Measurements from ENCODE around the gene DTX4.

DTX4 gene

DNA sequence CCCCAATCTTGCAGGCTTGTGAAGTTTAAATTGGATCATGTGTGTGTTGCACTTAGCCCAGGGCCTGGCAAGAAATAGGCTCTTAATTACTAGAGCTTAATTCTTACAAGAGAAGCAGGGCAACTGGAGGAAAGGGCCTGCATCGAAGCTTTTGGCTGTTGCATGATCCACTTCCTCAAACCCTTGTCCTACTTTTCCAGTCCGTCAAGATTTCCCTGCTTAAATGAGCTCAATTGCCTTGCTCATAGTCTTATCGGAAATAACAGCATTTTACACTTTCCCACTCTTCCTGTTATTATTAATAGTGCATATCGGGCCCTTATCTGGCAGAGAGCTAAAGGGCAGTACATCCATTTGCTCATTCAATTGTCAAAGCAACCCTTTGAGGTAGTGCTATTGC, 18.1 kb downstream of the DTX4 start:
- no peaks in the 10 kb centered on the region for H3K9me3 Mint-ChIP-seq
- H3K27ac Mint-ChIP-seq = no peak overlapping the region
- CTCF ChIA-PET = interaction anchor here (0.8 to 1.3 kb wide), 3 partner anchors 12 to 19 kb away, joined by 3 to 5 read pairs (median 3); partner anchors contain the start of gene DTX4
- H3K27me3 Mint-ChIP-seq = peaks cover 17% of the 10 kb centered on the region
- no peaks in the 10 kb centered on the region for H3K36me3 Mint-ChIP-seq
- H3K4me3 Mint-ChIP-seq = no peak overlapping the region
- no peaks in the 10 kb centered on the region for H3K4me1 Mint-ChIP-seq
- no peak for DNase-seq

- no peak overlapping the region for H3K4me3 Mint-ChIP-seq
- no peaks in the 10 kb centered on the region for H3K36me3 Mint-ChIP-seq
- DNase-seq = no peak
- H3K9me3 Mint-ChIP-seq = no peaks in the 10 kb centered on the region
- CTCF ChIA-PET = no interaction called here
- H3K27me3 Mint-ChIP-seq = peaks cover 12% of the 10 kb centered on the region
- H3K4me1 Mint-ChIP-seq = no peaks in the 10 kb centered on the region
- no peak overlapping the region for H3K27ac Mint-ChIP-seq
Measured at GRCh38 chr11:59191095-59191494, 19.2 kb downstream of the DTX4 start.

DNA sequence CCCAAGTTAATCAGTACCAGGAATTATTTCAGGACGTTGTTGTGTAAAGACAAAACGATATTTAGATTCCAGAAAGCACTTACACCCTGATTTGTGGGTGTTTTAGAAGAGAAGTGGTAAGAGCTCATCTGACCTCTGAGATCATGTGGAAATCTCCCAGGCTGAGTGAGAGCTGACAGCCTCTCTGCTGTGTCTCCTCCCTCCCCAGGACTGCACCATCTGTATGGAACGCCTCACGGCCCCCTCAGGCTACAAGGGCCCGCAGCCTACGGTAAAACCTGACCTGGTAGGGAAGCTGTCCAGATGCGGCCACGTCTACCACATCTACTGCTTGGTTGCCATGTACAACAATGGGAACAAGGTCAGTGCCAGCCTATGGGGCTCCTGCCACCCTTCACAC, 20.0 kb downstream of the DTX4 start:
- Mint-ChIP-seq H3K4me3 (no peak overlapping the region), H3K36me3 (no peaks in the 10 kb centered on the region), H3K27ac (no peak overlapping the region), H3K9me3 (no peaks in the 10 kb centered on the region), H3K27me3 (peaks cover 8% of the 10 kb centered on the region), H3K4me1 (no peaks in the 10 kb centered on the region)
- no peak for DNase-seq
- CTCF ChIA-PET = interaction anchor here (0.5 to 2.3 kb wide), 4 partner anchors 8 to 615 kb away, joined by 3 to 6 read pairs (median 3); no protein-coding TSS in a partner anchor

DNA sequence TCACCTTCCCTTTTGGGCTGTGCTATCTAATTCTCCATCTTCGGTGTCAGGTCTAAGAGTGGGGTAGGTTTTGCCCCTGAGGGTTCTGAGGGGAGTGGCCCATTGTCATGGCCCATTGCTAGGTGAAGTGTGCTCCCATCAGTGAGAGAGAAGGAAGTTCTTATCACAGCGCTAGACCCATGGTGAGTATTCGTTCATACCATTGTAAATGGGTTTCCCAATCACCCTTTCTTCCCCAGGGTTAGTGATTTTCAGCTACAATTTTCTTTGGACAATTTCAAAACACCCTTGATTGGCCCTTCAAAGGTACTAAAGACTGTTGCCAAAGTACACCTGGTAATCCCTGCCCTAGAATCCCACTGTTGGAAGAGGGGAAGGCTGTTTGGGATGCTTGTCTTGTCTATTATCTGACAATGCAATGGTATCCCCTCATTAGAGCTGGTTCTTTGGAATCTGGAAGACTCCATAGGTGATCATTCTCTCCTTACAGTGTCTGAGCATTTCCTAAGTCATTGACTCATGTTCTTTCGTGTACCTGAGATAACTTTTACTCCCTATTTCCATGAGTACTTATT, 20.6 kb downstream of the DTX4 start:
- CTCF ChIA-PET = interaction anchor here (1.0 to 2.3 kb wide), 3 partner anchors 9 to 38 kb away, joined by 3 to 6 read pairs (median 3); no protein-coding TSS in a partner anchor
- H3K4me3 Mint-ChIP-seq = no peak overlapping the region

DNA sequence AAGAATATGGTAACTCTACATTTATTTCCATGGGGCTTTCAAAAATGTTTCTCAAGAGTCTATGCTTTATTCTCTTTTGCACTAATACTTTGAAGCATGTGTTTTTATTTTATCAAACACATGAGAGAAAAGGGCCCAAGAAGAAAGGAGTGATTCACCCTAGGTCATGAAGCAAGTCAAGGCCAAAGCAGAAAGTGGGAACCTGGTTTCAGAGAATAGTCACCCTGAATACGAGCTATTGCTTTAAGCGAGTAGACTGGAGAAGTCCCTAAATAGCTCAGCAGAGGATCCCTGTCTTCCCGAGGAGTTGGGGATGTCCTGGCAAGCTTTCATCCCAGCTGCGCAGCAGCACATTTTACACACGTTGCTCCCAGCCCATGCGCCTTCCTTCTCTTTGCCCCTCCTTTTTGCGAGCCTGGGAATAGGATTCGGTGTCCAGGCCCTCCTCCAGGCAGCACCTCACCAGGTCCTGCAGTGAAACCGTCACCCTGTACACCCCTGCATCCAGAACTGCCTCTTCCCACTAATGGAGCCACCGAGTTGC, 21.7 kb downstream of the DTX4 start:
- Mint-ChIP-seq H3K27ac (no peak overlapping the region), H3K4me3 (no peak overlapping the region), H3K36me3 (no peaks in the 10 kb centered on the region)

More for the DNA sequence above, 20.6 kb downstream of the DTX4 start:
- no peak overlapping the region for H3K27ac Mint-ChIP-seq
- peaks cover 6% of the 10 kb centered on the region for H3K27me3 Mint-ChIP-seq
- H3K9me3 Mint-ChIP-seq = no peaks in the 10 kb centered on the region
- DNase-seq = no peak
- H3K4me1 Mint-ChIP-seq = no peaks in the 10 kb centered on the region
- no peaks in the 10 kb centered on the region for H3K36me3 Mint-ChIP-seq

DNA sequence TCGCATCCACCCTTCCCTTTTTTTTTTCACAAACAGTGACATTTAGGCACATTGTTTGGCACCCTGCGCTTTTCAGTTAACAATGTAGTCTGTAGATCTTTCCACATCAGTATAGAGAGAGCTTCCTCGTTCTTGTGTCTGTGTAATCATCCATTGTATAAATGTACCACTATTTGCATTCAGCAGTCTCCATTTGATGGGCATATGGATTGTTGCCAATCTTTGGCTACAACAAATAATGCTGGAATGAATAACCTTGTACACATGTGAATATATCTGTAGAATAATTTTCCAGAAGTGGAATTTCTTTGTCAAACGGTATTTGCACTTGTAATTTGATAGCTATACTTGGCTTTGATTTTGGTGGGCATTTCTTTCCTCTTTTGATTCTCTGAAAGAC, 23.7 kb downstream of the DTX4 start:
- H3K27me3 Mint-ChIP-seq = peaks cover 8% of the 10 kb centered on the region

More for the DNA sequence above, 21.7 kb downstream of the DTX4 start:
- CTCF ChIA-PET = interaction anchor here (1.0 to 2.3 kb wide), 5 partner anchors 7 to 22 kb away, joined by 3 to 6 read pairs (median 4); partner anchors contain the start of gene DTX4
- H3K27me3 Mint-ChIP-seq = peaks cover 8% of the 10 kb centered on the region
- no peaks in the 10 kb centered on the region for H3K9me3 Mint-ChIP-seq
- no peaks in the 10 kb centered on the region for H3K4me1 Mint-ChIP-seq
- DNase-seq = no peak

GRCh38 chr11:59196777-59197176, 24.8 kb downstream of the DTX4 start:
- no peak overlapping the region for H3K27ac Mint-ChIP-seq
- no peaks in the 10 kb centered on the region for H3K9me3 Mint-ChIP-seq
- CTCF ChIA-PET = no interaction called here
- no peak overlapping the region for H3K4me3 Mint-ChIP-seq
- no peaks in the 10 kb centered on the region for H3K4me1 Mint-ChIP-seq
- H3K27me3 Mint-ChIP-seq = peaks cover 9% of the 10 kb centered on the region
- H3K36me3 Mint-ChIP-seq = no peaks in the 10 kb centered on the region
- no peak for DNase-seq

More for the DNA sequence above, 23.7 kb downstream of the DTX4 start:
- no peak for DNase-seq
- Mint-ChIP-seq H3K36me3 (no peaks in the 10 kb centered on the region), H3K4me3 (no peak overlapping the region), H3K27ac (no peak overlapping the region), H3K9me3 (no peaks in the 10 kb centered on the region), H3K4me1 (no peaks in the 10 kb centered on the region)
- CTCF ChIA-PET = interaction anchor here (1.2 kb wide), 1 partner anchor 8 kb away, joined by 3 read pairs; no protein-coding TSS in a partner anchor

GRCh38 chr11:59197991-59198390, 26.1 kb downstream of the DTX4 start:
- Mint-ChIP-seq H3K4me3 (no peak overlapping the region), H3K4me1 (no peaks in the 10 kb centered on the region), H3K9me3 (no peaks in the 10 kb centered on the region), H3K27ac (no peak overlapping the region), H3K27me3 (peaks cover 9% of the 10 kb centered on the region), H3K36me3 (no peaks in the 10 kb centered on the region)
- no peak for DNase-seq
- CTCF ChIA-PET = interaction anchor here (2.0 to 2.6 kb wide), 2 partner anchors 12 to 26 kb away, joined by 9 read pairs; partner anchors contain the start of gene DTX4

DNA sequence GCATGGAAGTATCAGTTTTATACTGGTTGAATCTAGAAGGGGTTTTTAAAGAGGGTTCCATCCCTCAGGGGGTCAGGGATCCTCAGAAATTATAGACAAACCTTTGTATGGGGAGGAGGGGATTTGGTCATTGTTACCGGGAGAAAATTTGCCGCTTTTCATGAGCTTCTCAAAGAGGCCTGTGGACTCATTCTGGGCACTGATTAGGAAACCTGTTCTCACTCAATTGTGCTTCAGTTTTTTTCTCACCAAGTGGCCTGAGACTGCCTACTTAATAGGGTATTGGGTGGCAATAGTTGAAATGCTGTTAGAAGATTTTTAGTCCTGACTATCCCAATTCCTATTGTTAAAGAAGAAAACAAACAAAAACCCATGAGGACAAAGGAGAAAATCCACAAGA, 26.8 kb downstream of the DTX4 start:
- CTCF ChIA-PET = interaction anchor here (2.0 to 2.6 kb wide), 2 partner anchors 13 to 27 kb away, joined by 9 read pairs; partner anchors contain the start of gene DTX4
- Mint-ChIP-seq H3K36me3 (no peaks in the 10 kb centered on the region), H3K4me3 (no peak overlapping the region), H3K27ac (no peak overlapping the region), H3K4me1 (no peaks in the 10 kb centered on the region), H3K9me3 (no peaks in the 10 kb centered on the region), H3K27me3 (peaks cover 9% of the 10 kb centered on the region)
- no peak for DNase-seq

DNA sequence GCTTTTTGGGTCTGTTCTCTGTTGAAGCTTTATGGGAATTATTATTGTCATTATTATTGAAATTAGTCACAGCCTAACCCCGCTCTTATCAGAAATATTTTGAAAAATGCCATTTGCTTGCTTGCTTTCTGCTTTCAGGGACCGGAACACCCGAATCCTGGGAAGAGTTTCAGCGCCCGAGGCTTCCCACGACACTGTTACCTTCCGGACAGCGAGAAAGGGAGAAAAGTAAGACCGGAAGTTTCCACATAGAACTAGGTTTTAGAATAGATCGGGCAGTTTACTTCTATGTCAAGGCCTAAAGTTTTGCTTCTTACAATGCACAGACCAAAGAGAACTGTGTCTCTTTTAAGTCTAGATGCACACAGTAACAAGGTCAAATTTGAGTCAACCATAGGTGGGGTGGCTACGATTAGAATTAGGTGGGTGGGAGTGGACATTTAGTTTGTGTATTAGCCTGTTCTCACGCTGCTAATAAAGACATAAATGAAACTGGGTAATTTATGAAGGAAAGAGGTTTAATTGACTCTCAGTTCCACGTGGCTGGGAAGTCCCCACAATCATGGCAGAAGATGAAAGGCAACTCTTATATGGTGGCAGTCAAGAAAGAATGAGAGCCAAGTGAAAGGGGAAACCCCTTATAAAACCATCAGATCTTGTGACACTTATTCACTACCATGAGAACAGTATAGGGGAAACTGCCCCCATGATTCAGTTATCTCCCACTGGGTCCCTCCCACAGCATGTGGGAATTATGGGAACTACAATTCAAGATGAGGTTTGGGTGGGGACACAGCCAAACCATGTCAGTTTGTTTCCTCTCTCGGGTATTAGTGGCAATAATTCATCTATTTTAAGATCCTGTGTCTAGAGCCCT, 27.9 kb downstream of the DTX4 start:
- Mint-ChIP-seq H3K27me3 (peaks cover 12% of the 10 kb centered on the region), H3K4me3 (no peak overlapping the region), H3K27ac (no peak overlapping the region), H3K36me3 (no peaks in the 10 kb centered on the region), H3K4me1 (no peaks in the 10 kb centered on the region), H3K9me3 (no peaks in the 10 kb centered on the region)
- CTCF ChIA-PET = interaction anchor here (2.0 to 2.6 kb wide), 2 partner anchors 14 to 28 kb away, joined by 9 read pairs; partner anchors contain the start of gene DTX4
- no peak for DNase-seq

- no peak overlapping the region for H3K27ac Mint-ChIP-seq
Measured at GRCh38 chr11:59200423-59200746, 28.5 kb downstream of the DTX4 start.

GRCh38 chr11:59201353-59201752, 29.4 kb downstream of the DTX4 start:
- H3K4me1 Mint-ChIP-seq = no peaks in the 10 kb centered on the region
- no peaks in the 10 kb centered on the region for H3K36me3 Mint-ChIP-seq
- H3K27me3 Mint-ChIP-seq = peaks cover 22% of the 10 kb centered on the region
- no peaks in the 10 kb centered on the region for H3K9me3 Mint-ChIP-seq
- CTCF ChIA-PET = interaction anchor here (0.7 to 3.7 kb wide), 3 partner anchors 11 to 84 kb away, joined by 3 to 16 read pairs (median 3); no protein-coding TSS in a partner anchor
- no peak overlapping the region for H3K27ac Mint-ChIP-seq
- H3K4me3 Mint-ChIP-seq = no peak overlapping the region
- DNase-seq = no peak

More at GRCh38 chr11:59200423-59200746, 28.5 kb downstream of the DTX4 start:
- no peaks in the 10 kb centered on the region for H3K9me3 Mint-ChIP-seq
- H3K4me1 Mint-ChIP-seq = no peaks in the 10 kb centered on the region
- no peaks in the 10 kb centered on the region for H3K36me3 Mint-ChIP-seq
- H3K4me3 Mint-ChIP-seq = no peak overlapping the region
- CTCF ChIA-PET = no interaction called here
- H3K27me3 Mint-ChIP-seq = peaks cover 18% of the 10 kb centered on the region
- no peak for DNase-seq

DNA sequence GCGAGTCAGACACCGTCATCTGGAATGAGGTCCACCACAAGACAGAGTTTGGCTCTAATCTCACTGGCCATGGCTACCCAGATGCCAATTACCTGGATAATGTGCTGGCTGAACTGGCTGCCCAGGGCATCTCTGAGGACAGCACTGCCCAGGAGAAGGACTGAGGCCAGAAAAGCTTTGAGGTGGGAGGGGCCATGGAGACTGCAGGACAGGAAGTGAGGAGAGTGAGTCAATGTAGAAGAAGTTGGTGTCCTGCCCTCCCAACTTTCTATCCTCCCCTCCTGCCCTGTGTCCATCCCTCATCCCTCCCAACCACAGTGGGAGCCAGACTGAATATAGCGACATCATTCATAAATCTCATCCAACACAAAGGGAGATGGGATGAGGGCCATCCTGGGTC, 32.8 kb downstream of the DTX4 start:
- no peak overlapping the region for H3K27ac Mint-ChIP-seq
- no peaks in the 10 kb centered on the region for H3K36me3 Mint-ChIP-seq
- peaks cover 12% of the 10 kb centered on the region for H3K4me1 Mint-ChIP-seq
- H3K27me3 Mint-ChIP-seq = peaks cover 33% of the 10 kb centered on the region
- no peaks in the 10 kb centered on the region for H3K9me3 Mint-ChIP-seq
- CTCF ChIA-PET = interaction anchor here (1.5 to 3.7 kb wide), 2 partner anchors 18 to 40 kb away, joined by 4 to 16 read pairs; no protein-coding TSS in a partner anchor
- no peak overlapping the region for H3K4me3 Mint-ChIP-seq
- DNase-seq = no peak

DNA sequence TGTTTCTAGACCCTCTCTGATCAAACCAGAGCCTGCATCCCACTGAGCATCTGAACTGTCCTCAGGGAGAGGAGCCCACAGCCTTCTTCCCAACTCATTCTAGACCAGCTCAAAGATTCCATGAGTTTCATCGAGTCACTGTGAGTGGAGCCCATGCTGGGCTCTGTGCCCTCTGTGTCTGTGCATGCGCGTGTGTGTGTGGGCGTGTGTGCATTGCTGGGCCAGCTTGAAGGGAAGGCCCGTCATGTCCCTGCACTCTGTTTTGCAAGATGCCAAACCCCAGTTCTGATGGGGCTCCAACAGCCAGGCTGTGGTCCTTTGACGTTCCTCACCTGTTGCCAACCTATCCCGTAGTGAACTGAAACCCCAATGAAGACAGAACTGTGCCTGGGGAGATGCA, 33.7 kb downstream of the DTX4 start:
- peaks cover 35% of the 10 kb centered on the region for H3K27me3 Mint-ChIP-seq
- peaks cover 12% of the 10 kb centered on the region for H3K4me1 Mint-ChIP-seq
- H3K9me3 Mint-ChIP-seq = no peaks in the 10 kb centered on the region
- no peak overlapping the region for H3K4me3 Mint-ChIP-seq
- CTCF ChIA-PET = interaction anchor here (0.9 to 2.5 kb wide), 7 partner anchors 12 to 41 kb away, joined by 3 to 20 read pairs (median 3); partner anchors contain the start of gene DTX4
- H3K27ac Mint-ChIP-seq = no peak overlapping the region
- DNase-seq = no peak
- H3K36me3 Mint-ChIP-seq = no peaks in the 10 kb centered on the region

Measured in activated naive CD4-positive, alpha-beta T cell treated with anti-CD3 and anti-CD28 coated beads, Interleukin-2, amount 10 ng/mL, durations not matched to agents 7 days and 5 days (primary cell).